Stimulated activated CD8-positive, alpha-beta memory T cell treated with anti-CD3 and anti-CD28 coated beads, Interleukin-4, amount 100 ng/mL, for 4 hours (primary cell): ENCODE data around the gene RPS8.
"Not testable (repeated sequence)": the region's sequence is repeated elsewhere in the genome, so short reads cannot be mapped to it uniquely, and the experiment has no call there.

Source experiments
- DNase-seq, 2 donors: peaks; one replicate each; pipeline ENCODE4 v3.0.0-alpha.2; 2020; ENCODE audit warnings: low read depth in 2 of 2, low spot score in 1 of 2

The RPS8 gene

GRCh38 chr1:44775078-44775929 lies at the start of gene RPS8:
Gene RPS8, plus strand, starts transcription at chr1:44775540. Its CDS starts 57 bp downstream, at chr1:44775597.
- peak; percentile 83 for DNase-seq

- DNase-seq, result peak; percentile 86 to 92
Measured at GRCh38 chr1:44730741-44731512, 44.4 kb upstream of the RPS8 start, which contains the start of gene RNU5D-1. Gene RNU5D-1, minus strand, starts transcription at chr1:44731170.

GRCh38 chr1:44733365-44733764 lies 42.0 kb upstream of the RPS8 start:
- no peak for DNase-seq

GRCh38 chr1:44733784-44734183 lies 41.6 kb upstream of the RPS8 start:
- DNase-seq, result no peak

GRCh38 chr1:44735992-44736391 lies 39.3 kb upstream of the RPS8 start:
- DNase-seq, result no peak

- not testable (repeated sequence) for DNase-seq
Measured at GRCh38 chr1:44738953-44739306, 36.4 kb upstream of the RPS8 start.

GRCh38 chr1:44739307-44740178 lies 35.8 kb upstream of the RPS8 start, which contains the start of gene KIF2C:
Gene KIF2C, plus strand, starts transcription at chr1:44739837. Its CDS starts 96 bp downstream, at chr1:44739933.
- DNase-seq, result peak; percentile 95

- DNase-seq, result no peak
Measured at GRCh38 chr1:44740179-44740617, 35.1 kb upstream of the RPS8 start.

GRCh38 chr1:44743211-44743610 lies 32.1 kb upstream of the RPS8 start:
- no peak for DNase-seq

GRCh38 chr1:44747878-44748277 lies 27.5 kb upstream of the RPS8 start:
- no peak for DNase-seq

- no peak for DNase-seq
Measured at GRCh38 chr1:44757420-44757819, 17.9 kb upstream of the RPS8 start.

- DNase-seq, result no peak
Measured at GRCh38 chr1:44759077-44759476, 16.3 kb upstream of the RPS8 start.

- no peak for DNase-seq
Measured at GRCh38 chr1:44760876-44761275, 14.5 kb upstream of the RPS8 start.

- DNase-seq, result not testable (repeated sequence)
Measured at GRCh38 chr1:44766421-44766820, 8.9 kb upstream of the RPS8 start.

- DNase-seq, result peak; percentile 30 to 41
Measured at GRCh38 chr1:44775930-44776729, 790 bp downstream of the RPS8 start.

GRCh38 chr1:44776730-44777068 lies 1.4 kb downstream of the RPS8 start:
- no peak for DNase-seq

GRCh38 chr1:44777547-44777946 lies 2.2 kb downstream of the RPS8 start:
- DNase-seq, result no peak

GRCh38 chr1:44777969-44778635 lies 2.8 kb downstream of the RPS8 start:
- no peak for DNase-seq

GRCh38 chr1:44778705-44779576 lies 3.6 kb downstream of the RPS8 start:
- DNase-seq, result no peak
